ENCODE data around the gene FHL1. TPM values are rescaled to one million over a fixed set of nuclear protein-coding genes. Genes with fewer than 3 reads are reported as not detected.

Gene FHL1
- polyA plus RNA-seq, 1 of the 3 experiments (the other 2 are of a cell fraction) = 57.8 TPM

- 47% methylated on average over 7 of the region's 7 CpGs for WGBS (ENCODE audit: low lambda C conversion rate)
- CTCF ChIA-PET = interaction anchor here (1.3 to 2.2 kb wide), 3 partner anchors 28 to 168 kb away, joined by 3 to 7 read pairs (median 3); no protein-coding TSS in a partner anchor
- Histone ChIP-seq H3K9ac (no peak overlapping the region), H2AFZ (ENCODE audit: low read depth) (no peak overlapping the region), H3K9me2 (no peaks in the 10 kb centered on the region), H3K27ac (ENCODE audit: low read depth in 2 of 2, low read length in 1 of 2) (no peak overlapping the region), H4K20me1 (ENCODE audit: insufficient read depth) (no peaks in the 10 kb centered on the region), H3K9me3 (no peaks in the 10 kb centered on the region), H3F3A (replicated peaks; ENCODE audit: insufficient read depth) (no peaks in the 10 kb centered on the region), H3K4me2 (no peak overlapping the region), H3K4me1 (ENCODE audit: control insufficient read depth in 1 of 2, insufficient read depth in 2 of 2, low read depth in 1 of 2, low read length in 1 of 2) (no peaks in the 10 kb centered on the region; a peak in 1 of 4 replicates), H3K4me3 (ENCODE audit: low read depth in 2 of 2, low read length in 1 of 2) (no peak overlapping the region), H3K27me3 (ENCODE audit: insufficient read depth) (no peaks in the 10 kb centered on the region), H3K79me2 (ENCODE audit: insufficient read depth) (no peaks in the 10 kb centered on the region), H3K36me3 (replicated peaks in 1 of 2; ENCODE audit: control insufficient read depth in 1 of 2, insufficient read depth in 2 of 2, low read length in 1 of 2) (no peaks in the 10 kb centered on the region)
- no peak for TF ChIP-seq SIN3A (IDR thresholded peaks at IDR 0.05; ENCODE audit: borderline replicate concordance, low read depth, low read length)
- no peak for TF ChIP-seq SMC3 (IDR thresholded peaks at IDR 0.05; ENCODE audit: low read depth, low read length)
- no peak for TF ChIP-seq PBX3 (IDR thresholded peaks at IDR 0.05)
- no peak for TF ChIP-seq USF2 (IDR thresholded peaks at IDR 0.05; ENCODE audit: borderline replicate concordance, low read depth, low read length)
- no peak for TF ChIP-seq ELF1 (IDR thresholded peaks at IDR 0.05)
- TF ChIP-seq TAF1 (IDR thresholded peaks at IDR 0.05; ENCODE audit: borderline replicate concordance, low read depth, low read length) = no peak
- no peak for TF ChIP-seq CTCF (IDR thresholded peaks at IDR 0.05)
- no peak for TF ChIP-seq REST (IDR thresholded peaks at IDR 0.05; ENCODE audit: low read depth, low read length)
- TF ChIP-seq YY1 (IDR thresholded peaks at IDR 0.05; ENCODE audit: low read depth) = no peak
- TF ChIP-seq RFX5 (IDR thresholded peaks at IDR 0.05; ENCODE audit: low read length) = no peak
- no peak for TF ChIP-seq TEAD4 (IDR thresholded peaks at IDR 0.05; ENCODE audit: borderline replicate concordance, insufficient read depth)
- TF ChIP-seq EP300 (IDR thresholded peaks at IDR 0.05; ENCODE audit: borderline replicate concordance in 1 of 2, low read depth in 1 of 2, low read length in 1 of 2) = no peak
- no peak for TF ChIP-seq NFIC (IDR thresholded peaks at IDR 0.05; ENCODE audit: borderline replicate concordance)
- POLR2A ChIA-PET = no interaction called here
- no peak for DNase-seq
Observed at GRCh38 chrX:136196691-136197155, 49.4 kb downstream of the FHL1 start.
